Osteocyte (in vitro differentiated cells): ENCODE data around the gene PTPN1. TPM values are rescaled to one million over a fixed set of nuclear protein-coding genes. Genes with fewer than 3 reads are reported as not detected.

ENCODE experiments used
- DNase-seq: peaks from one replicate; pipeline ENCODE4 v3.0.0; 2021; ENCODE audit warnings: mixed read lengths; ENCODE audit not compliant: unreplicated experiment; ENCODE audit errors: extremely low spot score
- H3K27ac Mint-ChIP-seq: one replicate; pipeline ENCODE4 v1.8.0; 2021; ENCODE audit warnings: mild to moderate bottlenecking, mixed read lengths; ENCODE audit not compliant: unreplicated experiment
- H3K27me3 Mint-ChIP-seq: one replicate; pipeline ENCODE4 v1.8.0; 2021; ENCODE audit warnings: mixed read lengths; ENCODE audit not compliant: unreplicated experiment
- H3K36me3 Mint-ChIP-seq: one replicate; pipeline ENCODE4 v1.8.0; 2021; ENCODE audit warnings: mixed read lengths; ENCODE audit not compliant: unreplicated experiment
- H3K4me1 Mint-ChIP-seq: one replicate; pipeline ENCODE4 v1.8.0; 2021; ENCODE audit warnings: mixed read lengths; ENCODE audit not compliant: unreplicated experiment
- H3K4me3 Mint-ChIP-seq: one replicate; pipeline ENCODE4 v1.8.0; 2021; ENCODE audit warnings: mild to moderate bottlenecking, moderate library complexity, mixed read lengths; ENCODE audit not compliant: unreplicated experiment
- H3K9me3 Mint-ChIP-seq: one replicate; pipeline ENCODE4 v1.8.0; 2021; ENCODE audit warnings: mixed read lengths; ENCODE audit not compliant: unreplicated experiment
- total RNA-seq: library from RNA; stranded (reverse); gene quantifications from 2 replicates; pipeline ENCODE4 v1.2.1, GENCODE V29; 2021
- TF ChIP-seq, protein P1 (sequence below): fragments of 200-600 bp; sonication (generic); IDR thresholded peaks from 2 replicates; pipeline ENCODE4 v1.5.0; 2021; ENCODE audit warnings: antibody characterized with exemption, mild to moderate bottlenecking, moderate library complexity

Gene PTPN1
- total RNA-seq, 1 donor from 2014 or later = 29.1 TPM

- TF ChIP-seq, protein P1, sequence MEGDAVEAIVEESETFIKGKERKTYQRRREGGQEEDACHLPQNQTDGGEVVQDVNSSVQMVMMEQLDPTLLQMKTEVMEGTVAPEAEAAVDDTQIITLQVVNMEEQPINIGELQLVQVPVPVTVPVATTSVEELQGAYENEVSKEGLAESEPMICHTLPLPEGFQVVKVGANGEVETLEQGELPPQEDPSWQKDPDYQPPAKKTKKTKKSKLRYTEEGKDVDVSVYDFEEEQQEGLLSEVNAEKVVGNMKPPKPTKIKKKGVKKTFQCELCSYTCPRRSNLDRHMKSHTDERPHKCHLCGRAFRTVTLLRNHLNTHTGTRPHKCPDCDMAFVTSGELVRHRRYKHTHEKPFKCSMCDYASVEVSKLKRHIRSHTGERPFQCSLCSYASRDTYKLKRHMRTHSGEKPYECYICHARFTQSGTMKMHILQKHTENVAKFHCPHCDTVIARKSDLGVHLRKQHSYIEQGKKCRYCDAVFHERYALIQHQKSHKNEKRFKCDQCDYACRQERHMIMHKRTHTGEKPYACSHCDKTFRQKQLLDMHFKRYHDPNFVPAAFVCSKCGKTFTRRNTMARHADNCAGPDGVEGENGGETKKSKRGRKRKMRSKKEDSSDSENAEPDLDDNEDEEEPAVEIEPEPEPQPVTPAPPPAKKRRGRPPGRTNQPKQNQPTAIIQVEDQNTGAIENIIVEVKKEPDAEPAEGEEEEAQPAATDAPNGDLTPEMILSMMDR = no peak
- Mint-ChIP-seq H3K9me3 (no peaks in the 10 kb centered on the region), H3K4me1 (peaks cover 11% of the 10 kb centered on the region), H3K27me3 (peaks cover 2% of the 10 kb centered on the region), H3K36me3 (no peaks in the 10 kb centered on the region), H3K4me3 (no peak overlapping the region), H3K27ac (no peak overlapping the region)
- DNase-seq = no peak
Observed at GRCh38 chr20:50475681-50476292, 34.4 kb upstream of the PTPN1 start.

- Mint-ChIP-seq H3K4me3 (no peak overlapping the region), H3K4me1 (peaks cover 11% of the 10 kb centered on the region), H3K36me3 (no peaks in the 10 kb centered on the region), H3K27ac (no peak overlapping the region), H3K27me3 (no peaks in the 10 kb centered on the region), H3K9me3 (no peaks in the 10 kb centered on the region)
- no peak for DNase-seq
- TF ChIP-seq, protein P1 = no peak
Observed at GRCh38 chr20:50477239-50477872, 32.8 kb upstream of the PTPN1 start.

DNA sequence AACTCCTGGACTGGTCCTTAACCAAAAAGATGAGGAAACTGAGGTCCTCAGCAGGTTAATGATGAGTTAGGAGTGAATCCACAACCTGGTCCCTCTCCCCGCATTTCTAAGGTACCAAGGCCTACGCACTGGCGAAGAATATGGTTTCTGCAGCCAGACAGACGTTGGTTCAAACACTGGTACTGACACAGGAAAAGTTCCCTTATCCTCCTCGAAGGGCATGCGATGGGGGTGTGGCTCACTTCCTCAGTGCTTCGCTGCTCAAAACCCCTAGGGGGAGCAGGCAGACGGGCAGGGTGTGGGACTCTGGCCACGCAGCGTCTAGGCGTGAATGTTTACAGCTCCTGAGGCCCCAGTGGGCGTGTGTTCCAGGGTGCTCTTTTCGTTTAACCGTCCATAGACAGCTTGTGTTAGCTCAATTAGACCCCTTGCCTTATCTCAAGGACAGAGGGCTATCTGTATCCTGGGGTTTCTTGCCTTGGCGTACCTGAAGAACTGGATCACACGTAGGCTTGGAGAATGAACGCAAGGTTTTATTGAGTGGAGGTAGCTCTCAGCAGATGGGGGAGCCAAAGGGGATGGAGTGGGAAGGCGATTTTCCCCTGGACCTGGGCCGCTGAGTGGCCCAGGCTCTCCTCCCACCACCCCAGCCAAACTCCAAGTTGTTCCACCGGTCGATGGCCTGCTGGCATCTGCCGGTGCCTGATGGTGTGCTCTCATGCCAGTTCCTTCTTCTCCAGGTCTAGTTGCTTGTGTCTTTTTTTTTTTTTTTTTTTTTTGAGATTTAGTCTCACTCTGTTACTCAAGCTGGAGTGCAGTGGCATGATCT is 31.8 kb upstream of the PTPN1 start:
- no peaks in the 10 kb centered on the region for H3K9me3 Mint-ChIP-seq
- H3K4me1 Mint-ChIP-seq = peaks cover 11% of the 10 kb centered on the region
- H3K27me3 Mint-ChIP-seq = no peaks in the 10 kb centered on the region
- no peak overlapping the region for H3K4me3 Mint-ChIP-seq
- peak; percentile 85 for DNase-seq
- no peaks in the 10 kb centered on the region for H3K36me3 Mint-ChIP-seq
- TF ChIP-seq, protein P1 = peak; percentile 63
- no peak overlapping the region for H3K27ac Mint-ChIP-seq

GRCh38 chr20:50481741-50482140 is 28.4 kb upstream of the PTPN1 start:
- Mint-ChIP-seq H3K9me3 (no peaks in the 10 kb centered on the region), H3K27ac (no peak overlapping the region), H3K4me1 (peaks cover 13% of the 10 kb centered on the region), H3K4me3 (no peak overlapping the region), H3K36me3 (no peaks in the 10 kb centered on the region), H3K27me3 (no peaks in the 10 kb centered on the region)
- TF ChIP-seq, protein P1 = no peak
- no peak for DNase-seq
